Activated T-helper 9 cell treated with anti-CD3 and anti-CD28 coated beads, Interleukin-2, amount 50 U/mL, for 16 hours (primary cell): ENCODE data around the gene DPEP3.

Experiments
- DNase-seq: peaks from one replicate; pipeline ENCODE4 v3.0.0-alpha.2; 2020; ENCODE audit warnings: low read depth

Gene DPEP3

GRCh38 chr16:67967183-67967957, 12.9 kb downstream of the DPEP3 start:
- DNase-seq, result no peak

GRCh38 chr16:67966549-67967182, 13.6 kb downstream of the DPEP3 start:
- DNase-seq, result no peak

- DNase-seq, result no peak
Measured at GRCh38 chr16:67965668-67966548, 14.4 kb downstream of the DPEP3 start.

- DNase-seq, result no peak
Measured at GRCh38 chr16:67964477-67965131, 15.7 kb downstream of the DPEP3 start.

- no peak for DNase-seq
Measured at GRCh38 chr16:67963662-67964321, 16.5 kb downstream of the DPEP3 start.

GRCh38 chr16:67963292-67963661, 17.0 kb downstream of the DPEP3 start:
- no peak for DNase-seq

GRCh38 chr16:67962135-67962534, 18.2 kb downstream of the DPEP3 start:
- DNase-seq, result no peak

- no peak for DNase-seq
Measured at GRCh38 chr16:67961551-67961957, 18.7 kb downstream of the DPEP3 start.

- no peak for DNase-seq
Measured at GRCh38 chr16:67959536-67960329, 20.6 kb downstream of the DPEP3 start.

- no peak for DNase-seq
Measured at GRCh38 chr16:67957622-67958021, 22.7 kb downstream of the DPEP3 start.

GRCh38 chr16:67954421-67955196, 25.7 kb downstream of the DPEP3 start:
- DNase-seq, result no peak

GRCh38 chr16:67953641-67954375, 26.5 kb downstream of the DPEP3 start:
- DNase-seq, result no peak

GRCh38 chr16:67951485-67951884, 28.8 kb downstream of the DPEP3 start:
- DNase-seq, result no peak

GRCh38 chr16:67950335-67950843, 29.9 kb downstream of the DPEP3 start:
- DNase-seq, result no peak

- DNase-seq, result no peak
Measured at GRCh38 chr16:67949645-67950044, 30.7 kb downstream of the DPEP3 start.

GRCh38 chr16:67948015-67948414, 32.3 kb downstream of the DPEP3 start:
- DNase-seq, result no peak

- no peak for DNase-seq
Measured at GRCh38 chr16:67946966-67947558, 33.2 kb downstream of the DPEP3 start.

- DNase-seq, result no peak
Measured at GRCh38 chr16:67946128-67946569, 34.1 kb downstream of the DPEP3 start.
